Erythroblast (primary cell): ENCODE results near the gene TMC1.

Source experiments
- GATA1 ChIP-seq: IDR thresholded peaks from 2 replicates; pipeline ENCODE4 v1.6.1; 2011; ENCODE audit warnings: low read depth, mild to moderate bottlenecking, control low read depth, low read length, moderate library complexity
- POLR2A ChIP-seq: IDR thresholded peaks from 2 replicates; pipeline ENCODE4 v1.6.1; 2011; ENCODE audit warnings: mild to moderate bottlenecking, low read length

DNA sequence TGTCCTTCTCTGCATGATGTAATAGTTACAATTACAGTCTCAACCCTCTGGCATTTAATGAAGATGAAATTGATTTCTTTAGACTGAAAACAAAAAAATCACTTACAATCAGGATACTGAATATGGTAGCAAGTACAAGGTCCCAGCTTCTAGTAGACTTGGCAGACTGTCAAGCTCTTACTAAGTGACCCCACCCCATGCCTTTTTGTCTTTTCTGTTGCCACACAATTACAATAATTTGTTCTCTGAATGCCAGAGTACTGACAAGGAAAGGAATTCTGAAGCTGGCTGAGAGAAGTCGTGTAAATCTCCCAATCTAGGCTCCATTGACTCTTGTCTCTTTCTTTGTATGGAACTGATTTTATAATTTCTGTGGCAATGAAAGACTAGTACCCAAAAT is 154.2 kb downstream of the TMC1 start:
- TF ChIP-seq POLR2A (no peak), GATA1 (no peak)
